Measurements from ENCODE around the gene IVD.

DNA sequence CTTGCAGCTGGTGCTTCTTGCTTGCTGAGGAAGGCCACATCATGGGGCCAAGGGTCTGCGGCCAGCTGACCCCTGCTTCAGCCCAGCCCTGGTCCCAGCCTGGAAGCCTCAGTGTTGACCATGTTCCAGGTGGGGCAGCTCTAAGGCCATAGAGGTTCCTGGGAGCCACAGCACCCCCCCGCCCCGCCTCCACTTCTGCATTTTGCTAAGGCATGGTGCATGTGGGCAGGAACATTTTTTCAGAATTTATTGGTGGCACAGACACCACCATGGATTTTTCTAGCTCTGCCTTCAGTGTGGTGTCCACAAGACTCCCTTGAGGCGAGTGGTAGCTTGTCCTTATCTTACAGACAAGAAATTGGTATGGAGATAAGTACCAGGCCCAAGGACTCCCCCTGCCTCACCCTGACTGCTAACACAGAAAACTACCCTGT, 63.3 kb downstream of the IVD start:
- TF ChIP-seq, protein P1, sequence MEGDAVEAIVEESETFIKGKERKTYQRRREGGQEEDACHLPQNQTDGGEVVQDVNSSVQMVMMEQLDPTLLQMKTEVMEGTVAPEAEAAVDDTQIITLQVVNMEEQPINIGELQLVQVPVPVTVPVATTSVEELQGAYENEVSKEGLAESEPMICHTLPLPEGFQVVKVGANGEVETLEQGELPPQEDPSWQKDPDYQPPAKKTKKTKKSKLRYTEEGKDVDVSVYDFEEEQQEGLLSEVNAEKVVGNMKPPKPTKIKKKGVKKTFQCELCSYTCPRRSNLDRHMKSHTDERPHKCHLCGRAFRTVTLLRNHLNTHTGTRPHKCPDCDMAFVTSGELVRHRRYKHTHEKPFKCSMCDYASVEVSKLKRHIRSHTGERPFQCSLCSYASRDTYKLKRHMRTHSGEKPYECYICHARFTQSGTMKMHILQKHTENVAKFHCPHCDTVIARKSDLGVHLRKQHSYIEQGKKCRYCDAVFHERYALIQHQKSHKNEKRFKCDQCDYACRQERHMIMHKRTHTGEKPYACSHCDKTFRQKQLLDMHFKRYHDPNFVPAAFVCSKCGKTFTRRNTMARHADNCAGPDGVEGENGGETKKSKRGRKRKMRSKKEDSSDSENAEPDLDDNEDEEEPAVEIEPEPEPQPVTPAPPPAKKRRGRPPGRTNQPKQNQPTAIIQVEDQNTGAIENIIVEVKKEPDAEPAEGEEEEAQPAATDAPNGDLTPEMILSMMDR (conservative IDR thresholded peaks at IDR 0.05; ENCODE audit: low read length) = no peak
- no peak for TF ChIP-seq EZH2phosphoT487 (IDR thresholded peaks at IDR 0.05; ENCODE audit: borderline replicate concordance)
